A673 (cell line): ENCODE data around the gene C1orf74. TPM values are rescaled to one million over a fixed set of nuclear protein-coding genes. Genes with fewer than 3 reads are reported as not detected.

Source experiments
- BruUV-seq: library from RNA; stranded (reverse); fragments of 400-500 nt; replicated peaks from 2 replicates; lab custom pipeline; 2021; lab: Mats Ljungman, UMichigan
- CTCF ChIA-PET: fragments of 300-600 bp; sonication (Branson Sonifier 250); formaldehyde crosslinking; loops from one replicate; lab custom pipeline; 2022; ENCODE audit warnings: antibody characterized with exemption; lab: Charles Lee
- POLR2A ChIA-PET: fragments of 300-600 bp; sonication (Branson Sonifier 250); formaldehyde crosslinking; loops from one replicate; lab custom pipeline; 2022; ENCODE audit warnings: antibody characterized with exemption; ENCODE audit not compliant: low non-redundant PET; lab: Charles Lee
- DNase-seq: peaks from one replicate; pipeline ENCODE4 v3.0.0-alpha.2; 2015; ENCODE audit warnings: low spot score
- H3K27ac ChIP-seq: fragments of 200-600 bp; sonication (generic); 2 replicates; pipeline ENCODE4 v1.5.1; 2016; ENCODE audit warnings: mixed run types, low read depth, mild to moderate bottlenecking, mixed read lengths, antibody characterized with exemption, low read length; ENCODE audit not compliant: poor library complexity, severe bottlenecking
- H3K27me3 ChIP-seq: fragments of 200-600 bp; sonication (generic); replicated peaks from 2 replicates; pipeline ENCODE4 v1.6.1; 2017; ENCODE audit warnings: mixed run types, low read depth, mild to moderate bottlenecking, mixed read lengths, antibody characterized with exemption, low read length; ENCODE audit not compliant: insufficient read depth, poor library complexity
- H3K36me3 ChIP-seq: fragments of 200-600 bp; sonication (generic); 2 replicates; pipeline ENCODE4 v1.6.1; 2016; ENCODE audit warnings: mixed run types, mild to moderate bottlenecking, mixed read lengths, antibody characterized with exemption, low read length; ENCODE audit not compliant: insufficient read depth, poor library complexity, severe bottlenecking
- H3K4me1 ChIP-seq: fragments of 200-600 bp; sonication (generic); 2 replicates; pipeline ENCODE4 v1.6.1; 2017; ENCODE audit warnings: mixed run types, mild to moderate bottlenecking, mixed read lengths, antibody characterized with exemption, low read length; ENCODE audit not compliant: insufficient read depth, poor library complexity, severe bottlenecking
- H3K4me3 ChIP-seq: fragments of 200-600 bp; sonication (generic); 2 replicates; pipeline ENCODE4 v1.5.1; 2016; ENCODE audit warnings: low read depth, mixed run types, mild to moderate bottlenecking, mixed read lengths, low read length; ENCODE audit not compliant: poor library complexity, severe bottlenecking
- H3K9me3 ChIP-seq: fragments of 200-600 bp; sonication (generic); 2 replicates; pipeline ENCODE4 v1.6.1; 2016; ENCODE audit warnings: mixed run types, low read depth, mild to moderate bottlenecking, mixed read lengths, antibody characterized with exemption, low read length; ENCODE audit not compliant: poor library complexity, severe bottlenecking
- CTCF ChIP-seq: fragments of 300-800, 200-600 bp; sonication (generic); conservative IDR thresholded peaks from 2 replicates; pipeline ENCODE4 v1.5.1; 2017; ENCODE audit warnings: low read depth, mild to moderate bottlenecking, antibody characterized with exemption, low read length, moderate library complexity, mixed read lengths
- EZH2 ChIP-seq: fragments of 200-600 bp; sonication (generic); IDR thresholded peaks from 2 replicates; pipeline ENCODE4 v1.6.1; 2017; ENCODE audit warnings: borderline replicate concordance, low read depth, mild to moderate bottlenecking, mixed read lengths, antibody characterized with exemption, low read length; ENCODE audit not compliant: poor library complexity, severe bottlenecking
- intact Hi-C: fragments of 100-400 bp; cut with micrococcal nuclease; formaldehyde crosslinking; loops from one replicate; pipeline ENCODE4 v1.10.0; 2022; ENCODE audit not compliant: unreplicated experiment
- total RNA-seq: library from RNA; stranded (reverse); gene quantifications from 2 replicates; pipeline ENCODE4 v1.2.3, GENCODE V29; 2021

C1orf74 gene
- total RNA-seq, 1 experiment from 2014 or later: 4.2 TPM

DNA sequence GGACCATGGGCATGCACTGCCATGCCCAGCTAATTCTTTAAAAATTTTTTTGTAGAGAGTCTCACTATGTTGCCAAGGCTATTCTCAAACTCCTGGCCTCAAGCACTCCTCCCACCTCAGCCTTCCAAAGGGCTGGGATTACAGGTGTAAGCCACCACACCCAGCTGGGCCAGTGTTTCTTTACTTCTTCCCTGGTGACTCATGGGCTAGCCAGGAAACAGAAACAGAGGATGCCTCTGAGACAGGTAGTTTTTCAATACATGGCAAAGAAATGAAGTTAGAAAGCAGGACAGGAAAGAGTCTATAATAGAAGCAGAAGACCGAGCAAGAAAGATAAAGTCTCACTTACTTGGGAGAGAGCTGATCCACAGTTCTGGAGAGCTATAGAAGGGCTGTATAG is 7.6 kb upstream of the C1orf74 start:
- no TSS peak for BruUV-seq
- Histone ChIP-seq H3K27me3 (peaks cover 32% of the 10 kb centered on the region), H3K4me1 (no peaks in the 10 kb centered on the region), H3K36me3 (no peaks in the 10 kb centered on the region), H3K27ac (no peak overlapping the region), H3K4me3 (no peak overlapping the region), H3K9me3 (no peaks in the 10 kb centered on the region)
- intact Hi-C loops: no loop called here
- POLR2A ChIA-PET: no interaction called here
- TF ChIP-seq EZH2: no peak
- no peak for DNase-seq
- CTCF ChIA-PET: no interaction called here

GRCh38 chr1:209790286-209791193 is 6.2 kb upstream of the C1orf74 start:
- Histone ChIP-seq H3K27ac (no peak overlapping the region), H3K4me3 (no peak overlapping the region), H3K36me3 (no peaks in the 10 kb centered on the region), H3K9me3 (no peaks in the 10 kb centered on the region), H3K4me1 (no peaks in the 10 kb centered on the region), H3K27me3 (peaks cover 32% of the 10 kb centered on the region)
- ChIA-PET CTCF (interaction anchor here (0.8 to 1.3 kb wide), 2 partner anchors 32 to 221 kb away, joined by 3 to 4 read pairs; no protein-coding TSS in a partner anchor), POLR2A (no interaction called here)
- no peak for DNase-seq
- intact Hi-C loops: no loop called here
- no peak for TF ChIP-seq EZH2
- no peak for TF ChIP-seq CTCF
- no TSS peak for BruUV-seq

- Histone ChIP-seq H3K27ac (no peak overlapping the region), H3K36me3 (no peaks in the 10 kb centered on the region), H3K27me3 (peaks cover 32% of the 10 kb centered on the region), H3K4me1 (peaks cover 4% of the 10 kb centered on the region), H3K9me3 (no peaks in the 10 kb centered on the region), H3K4me3 (no peak overlapping the region)
- BruUV-seq: no TSS peak
- no peak for DNase-seq
- ChIA-PET POLR2A (no interaction called here), CTCF (no interaction called here)
- TF ChIP-seq EZH2 (no peak), CTCF (no peak)
- intact Hi-C loops: no loop called here
Observed at GRCh38 chr1:209789245-209789644, 4.9 kb upstream of the C1orf74 start.
